Neuron (in vitro differentiated cells): Measurements from ENCODE around the gene CPT1A.

Experiments used
- H2AFZ ChIP-seq: one replicate; pipeline ENCODE4 v1.6.1; 2013; ENCODE audit warnings: low read depth, mild to moderate bottlenecking, inconsistent platforms, low read length, moderate library complexity
- H3K27me3 ChIP-seq: one replicate; pipeline ENCODE4 v1.6.1; 2013; ENCODE audit warnings: low read length; ENCODE audit not compliant: insufficient read depth
- H3K36me3 ChIP-seq: one replicate; pipeline ENCODE4 v1.6.1; 2013; ENCODE audit warnings: low read length; ENCODE audit not compliant: insufficient read depth
- H3K4me1 ChIP-seq: one replicate; pipeline ENCODE4 v1.6.1; 2013; ENCODE audit warnings: low read length; ENCODE audit not compliant: insufficient read depth
- H3K4me3 ChIP-seq: 2 replicates; pipeline ENCODE4 v1.5.1; 2013; ENCODE audit warnings: mild to moderate bottlenecking, low read length, moderate library complexity
- H3K9me3 ChIP-seq: one replicate; pipeline ENCODE4 v1.6.1; 2013; ENCODE audit warnings: low read length

CPT1A gene

DNA sequence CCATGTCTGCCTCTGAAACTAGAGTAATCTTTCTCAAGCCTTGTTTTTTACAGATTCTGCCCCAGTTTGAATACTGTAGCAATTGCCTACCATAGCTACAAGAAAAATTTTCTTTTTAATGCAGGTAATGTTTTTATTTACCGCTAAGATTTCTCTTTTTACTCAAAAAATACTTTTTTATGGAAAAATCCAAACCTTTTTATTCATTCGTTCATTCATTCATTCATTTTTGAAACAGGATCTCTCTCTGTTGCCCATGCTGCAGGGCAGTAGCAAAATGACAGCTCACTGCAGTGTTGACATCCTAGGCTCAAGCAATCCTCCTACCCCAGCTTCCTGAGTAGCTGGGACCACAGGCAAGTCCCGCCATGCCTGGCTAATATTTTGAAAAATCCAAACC, 2.7 kb upstream of the CPT1A start:
- Histone ChIP-seq H2AFZ (peak overlapping the region; percentile 60), H3K9me3 (no peaks in the 10 kb centered on the region), H3K4me3 (no peak overlapping the region), H3K27me3 (peaks cover 62% of the 10 kb centered on the region), H3K36me3 (no peaks in the 10 kb centered on the region), H3K4me1 (peaks cover 23% of the 10 kb centered on the region)

DNA sequence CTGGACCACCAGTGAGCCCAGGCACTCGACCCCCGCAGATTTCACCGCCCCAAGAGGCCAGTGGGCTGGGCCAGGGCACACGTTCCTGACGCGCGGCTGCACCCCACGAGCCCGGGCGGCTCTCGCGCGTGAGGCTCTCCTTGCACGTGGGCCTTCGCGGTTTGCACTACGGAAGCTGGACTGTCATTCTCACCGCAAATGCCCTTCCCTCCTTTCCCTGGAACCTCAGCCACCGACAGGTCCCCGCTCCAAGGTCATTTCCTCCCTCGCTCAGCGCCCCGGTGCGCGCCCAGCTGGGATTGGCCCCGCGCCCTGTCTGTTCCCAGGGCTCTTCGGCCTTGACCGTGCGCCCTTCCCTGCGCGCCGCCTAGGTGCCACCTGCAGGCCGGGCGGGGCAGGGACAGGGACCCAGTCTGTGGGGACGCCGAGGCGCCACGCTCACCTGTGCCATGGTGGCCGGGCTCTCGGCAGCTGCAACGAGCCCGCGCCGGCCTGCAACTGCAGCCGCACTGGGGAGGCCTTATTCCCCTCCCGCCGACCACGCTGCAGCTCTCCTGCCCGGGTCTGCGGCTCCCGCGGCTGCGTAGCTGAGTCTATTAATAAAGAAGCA, 2.1 kb upstream of the CPT1A start:
- Histone ChIP-seq H3K9me3 (no peaks in the 10 kb centered on the region), H2AFZ (peak overlapping the region; percentile 60), H3K4me1 (peaks cover 24% of the 10 kb centered on the region), H3K4me3 (peak overlapping the region; percentile 20), H3K36me3 (no peaks in the 10 kb centered on the region), H3K27me3 (peaks cover 62% of the 10 kb centered on the region)

GRCh38 chr11:68843052-68843561, 1.4 kb upstream of the CPT1A start:
- Histone ChIP-seq H3K9me3 (no peaks in the 10 kb centered on the region), H3K4me1 (peaks cover 27% of the 10 kb centered on the region), H2AFZ (no peak overlapping the region), H3K27me3 (peaks cover 58% of the 10 kb centered on the region), H3K36me3 (no peaks in the 10 kb centered on the region), H3K4me3 (no peak overlapping the region)

DNA sequence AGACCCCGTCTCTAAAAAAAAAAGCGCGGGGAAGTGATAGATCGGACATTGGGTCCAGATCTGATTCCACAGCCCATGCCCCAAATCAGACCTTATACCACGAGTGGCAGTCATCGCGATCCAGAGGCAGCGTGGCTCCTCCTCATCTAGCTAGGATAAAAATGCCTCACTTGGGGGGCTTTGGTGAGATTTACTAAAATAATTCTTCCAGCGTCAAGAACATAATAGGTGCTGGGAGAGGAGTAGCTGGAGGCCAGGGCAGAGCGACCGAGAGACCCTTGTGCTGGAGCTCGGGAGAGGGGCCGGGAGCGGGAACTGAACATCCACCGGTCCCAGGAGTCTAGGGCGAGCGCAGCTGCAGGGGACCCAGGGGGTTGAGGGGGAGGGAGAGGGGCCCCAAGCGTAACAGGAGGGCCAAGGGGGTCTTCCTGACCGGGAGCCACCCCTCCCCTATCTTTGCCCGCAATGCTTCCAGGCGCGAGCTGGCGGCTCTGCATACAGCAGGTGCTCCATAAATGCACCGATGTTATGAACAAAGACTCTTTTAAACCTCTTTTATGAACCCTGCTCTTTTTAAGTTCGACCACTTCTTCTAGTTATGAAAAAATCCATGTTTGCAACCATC, 823 bp upstream of the CPT1A start:
- Histone ChIP-seq H2AFZ (no peak overlapping the region), H3K4me3 (peak overlapping the region; percentile 61), H3K27me3 (peaks cover 53% of the 10 kb centered on the region), H3K36me3 (no peaks in the 10 kb centered on the region), H3K9me3 (no peaks in the 10 kb centered on the region), H3K4me1 (peaks cover 27% of the 10 kb centered on the region)

GRCh38 chr11:68840661-68841653, 759 bp downstream of the CPT1A start:
- Histone ChIP-seq H3K4me3 (peak overlapping the region; percentile 61), H3K9me3 (no peaks in the 10 kb centered on the region), H3K4me1 (peaks cover 27% of the 10 kb centered on the region), H2AFZ (no peak overlapping the region), H3K36me3 (no peaks in the 10 kb centered on the region), H3K27me3 (peaks cover 40% of the 10 kb centered on the region)

GRCh38 chr11:68839911-68840641, 1.6 kb downstream of the CPT1A start:
- H3K27me3 ChIP-seq: peaks cover 31% of the 10 kb centered on the region
- H3K4me3 ChIP-seq: peak overlapping the region; percentile 61
- peak overlapping the region; percentile 27 for H2AFZ ChIP-seq
- no peaks in the 10 kb centered on the region for H3K36me3 ChIP-seq
- H3K4me1 ChIP-seq: peaks cover 27% of the 10 kb centered on the region
- H3K9me3 ChIP-seq: no peaks in the 10 kb centered on the region

DNA sequence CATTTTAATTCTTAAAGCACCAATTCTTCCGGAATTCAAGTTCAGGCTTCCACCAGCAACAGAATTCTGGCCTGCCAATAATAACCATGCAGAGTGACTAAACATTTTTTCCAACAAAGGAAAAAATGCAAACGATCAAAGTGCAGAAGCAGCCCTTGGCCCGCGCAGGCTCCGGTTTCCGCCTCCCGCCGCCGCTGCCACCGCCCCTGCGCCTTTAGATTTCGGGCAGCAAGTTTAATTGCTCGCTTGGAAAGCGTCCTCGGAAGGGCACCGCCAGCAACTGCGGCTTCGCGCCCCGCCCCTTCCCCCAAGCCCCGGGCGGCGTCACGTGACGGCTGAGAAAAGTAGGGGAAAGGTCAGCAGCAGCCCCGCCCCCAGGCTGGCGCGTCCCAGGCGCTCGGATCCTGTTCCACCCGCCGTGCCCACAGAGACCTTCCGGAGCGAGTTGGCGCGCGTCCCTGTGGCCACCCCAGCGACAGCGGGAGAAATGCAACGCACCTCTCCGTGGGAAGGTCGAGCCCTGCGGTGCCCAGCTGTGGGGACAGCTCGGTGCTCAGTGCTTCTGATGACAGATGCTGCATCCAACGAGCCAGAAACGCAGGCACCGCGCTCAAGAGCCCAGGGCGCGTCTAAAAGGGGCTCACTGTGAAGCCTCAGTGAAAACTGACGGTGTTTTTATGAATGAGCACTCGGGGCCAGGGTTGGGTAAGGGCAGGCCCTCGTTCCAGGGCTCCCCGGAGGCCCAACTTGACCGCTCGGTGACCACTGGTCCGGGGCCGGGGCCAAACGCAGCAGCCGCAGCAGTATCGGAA, 2.5 kb downstream of the CPT1A start:
- Histone ChIP-seq H3K27me3 (peaks cover 24% of the 10 kb centered on the region), H3K9me3 (no peaks in the 10 kb centered on the region), H3K4me3 (peak overlapping the region; percentile 61), H3K36me3 (no peaks in the 10 kb centered on the region), H2AFZ (peak overlapping the region; percentile 77), H3K4me1 (peaks cover 27% of the 10 kb centered on the region)

DNA sequence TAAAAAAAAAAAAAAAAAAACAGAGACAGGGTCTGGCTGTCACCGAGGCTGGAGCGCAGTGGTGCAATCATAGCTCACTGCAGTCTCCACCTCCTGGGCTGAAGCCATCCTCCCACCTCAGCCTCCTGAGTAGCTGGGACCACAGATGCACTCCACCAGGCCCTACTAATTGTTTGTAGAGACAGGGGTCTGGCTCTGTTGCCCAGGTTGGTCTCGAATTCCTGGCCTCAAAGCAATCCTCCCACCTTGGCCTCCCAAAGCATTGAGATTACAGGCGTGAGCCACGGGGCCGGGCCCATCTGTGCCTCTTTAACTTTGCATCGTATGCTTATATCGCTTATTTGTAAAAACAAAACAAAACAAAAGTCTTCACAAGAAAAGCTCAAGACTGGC, 3.1 kb downstream of the CPT1A start:
- H3K4me1 ChIP-seq: peaks cover 20% of the 10 kb centered on the region
- H3K36me3 ChIP-seq: no peaks in the 10 kb centered on the region
- peaks cover 17% of the 10 kb centered on the region for H3K27me3 ChIP-seq
- H2AFZ ChIP-seq: peak overlapping the region; percentile 77
- H3K9me3 ChIP-seq: no peaks in the 10 kb centered on the region
- peak overlapping the region; percentile 61 for H3K4me3 ChIP-seq

DNA sequence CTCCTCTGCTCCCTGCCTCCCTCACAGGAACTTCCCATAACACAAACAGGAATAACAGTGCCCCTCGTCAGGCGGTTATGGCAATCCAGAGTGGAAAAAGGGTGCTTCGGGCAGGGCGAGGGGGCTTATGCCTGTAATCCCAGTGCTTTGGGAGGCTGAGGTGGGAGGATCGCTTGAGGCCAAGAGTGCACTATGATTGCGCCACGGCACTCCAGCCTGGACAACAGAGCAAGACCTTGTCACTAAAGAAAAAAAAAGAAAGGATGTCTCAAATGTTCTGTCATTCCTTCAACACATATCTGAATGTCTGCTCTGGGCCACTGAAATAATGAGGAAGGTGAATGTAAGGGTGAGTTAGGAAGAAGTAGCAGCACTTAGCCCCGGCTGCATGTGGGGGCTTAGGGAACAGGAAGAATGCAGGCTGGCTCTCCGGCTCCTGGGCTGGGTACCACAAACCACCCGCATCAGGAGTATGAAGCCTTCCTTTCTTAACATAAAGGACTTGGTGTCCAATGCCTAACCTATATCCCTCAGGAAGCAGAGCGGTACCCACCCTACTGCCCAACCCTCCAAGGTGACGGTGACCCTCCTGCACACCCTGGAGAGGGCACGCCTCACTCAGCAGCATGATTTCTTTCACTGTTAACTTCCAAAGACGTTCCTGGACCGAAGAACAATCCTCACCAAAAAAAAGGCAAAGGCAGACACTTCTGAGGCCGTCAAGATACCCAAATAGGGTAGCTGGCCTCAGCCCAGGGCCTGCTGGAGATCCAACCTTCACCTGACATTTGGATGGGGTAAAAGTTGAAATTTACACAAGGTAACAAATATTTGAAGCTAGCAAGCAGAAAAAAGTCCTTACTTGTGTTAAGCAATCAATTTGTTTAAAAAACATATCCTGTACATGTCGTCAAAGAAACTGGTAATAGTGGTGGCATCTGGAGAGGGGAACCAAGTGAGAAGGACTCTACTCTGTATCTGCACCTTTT, 3.8 kb downstream of the CPT1A start:
- no peaks in the 10 kb centered on the region for H3K9me3 ChIP-seq
- H3K4me3 ChIP-seq: no peak overlapping the region
- no peaks in the 10 kb centered on the region for H3K36me3 ChIP-seq
- H3K4me1 ChIP-seq: peaks cover 18% of the 10 kb centered on the region
- H2AFZ ChIP-seq: no peak overlapping the region
- peaks cover 10% of the 10 kb centered on the region for H3K27me3 ChIP-seq

DNA sequence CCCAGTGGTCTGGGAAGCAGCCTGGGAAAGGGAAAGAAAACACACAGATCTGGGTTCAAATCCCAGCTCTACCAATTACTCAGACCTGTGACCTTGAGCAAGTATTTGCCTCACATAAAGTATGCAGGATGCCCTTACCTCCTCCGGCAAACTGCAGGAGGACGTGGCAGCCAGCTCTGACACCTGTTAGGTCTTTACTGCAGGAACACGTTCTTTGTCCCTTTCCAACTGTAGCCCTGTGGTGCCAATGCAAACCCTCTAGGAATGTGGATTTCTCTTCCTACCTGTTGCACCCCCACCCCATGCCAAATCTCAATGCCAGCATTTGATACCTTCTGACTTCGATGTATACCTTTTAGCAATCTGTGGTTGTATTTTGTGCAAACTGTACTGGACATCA, 6.0 kb downstream of the CPT1A start:
- Histone ChIP-seq H2AFZ (no peak overlapping the region), H3K9me3 (no peaks in the 10 kb centered on the region), H3K36me3 (no peaks in the 10 kb centered on the region), H3K27me3 (no peaks in the 10 kb centered on the region), H3K4me3 (no peak overlapping the region), H3K4me1 (peaks cover 16% of the 10 kb centered on the region)

DNA sequence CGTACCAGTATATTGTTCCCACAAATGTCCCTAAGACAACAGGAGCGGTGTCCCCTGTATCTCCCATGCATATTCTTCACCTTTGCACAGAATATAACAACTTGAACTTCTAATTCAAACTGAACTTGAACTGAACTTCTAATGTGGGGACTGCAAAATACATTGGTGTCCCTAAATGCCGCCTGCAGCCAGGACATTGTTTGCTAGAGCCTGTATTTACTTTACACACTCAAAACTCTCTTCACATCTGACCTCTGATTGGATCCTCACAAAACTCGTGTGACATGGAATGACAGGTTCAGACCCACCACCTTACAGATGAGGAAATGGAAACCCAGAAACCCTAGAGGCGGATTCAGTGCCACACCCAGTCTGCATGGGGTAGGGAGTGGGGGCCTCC, 6.4 kb downstream of the CPT1A start:
- Histone ChIP-seq H3K4me3 (no peak overlapping the region), H2AFZ (no peak overlapping the region), H3K9me3 (no peaks in the 10 kb centered on the region), H3K27me3 (no peaks in the 10 kb centered on the region), H3K36me3 (no peaks in the 10 kb centered on the region), H3K4me1 (peaks cover 14% of the 10 kb centered on the region)
